KG1 (cell line): ENCODE data around the gene METTL27.
"Not testable (repeated sequence)": the region's sequence is repeated elsewhere in the genome, so short reads cannot be mapped to it uniquely, and the experiment has no call there.

Experiments used
- DNase-seq: peaks from one replicate; lab custom pipeline; 2025; lab: John Stamatoyannopoulos, UW

Gene METTL27

GRCh38 chr7:73842067-73842976 lies at the start of gene METTL27:
Gene METTL27, minus strand, starts transcription at chr7:73842516. Its CDS starts 376 bp downstream, at chr7:73842140.
- peak; percentile 89 for DNase-seq

GRCh38 chr7:73891178-73891885 lies 49.0 kb upstream of the METTL27 start:
- no peak for DNase-seq

- no peak for DNase-seq
Measured at GRCh38 chr7:73890555-73891147, 48.3 kb upstream of the METTL27 start.

- DNase-seq: no peak
Measured at GRCh38 chr7:73888959-73889358, 46.6 kb upstream of the METTL27 start.

GRCh38 chr7:73887762-73888161 lies 45.4 kb upstream of the METTL27 start:
- no peak for DNase-seq

- no peak for DNase-seq
Measured at GRCh38 chr7:73885975-73886798, 43.9 kb upstream of the METTL27 start.

- no peak for DNase-seq
Measured at GRCh38 chr7:73885433-73885974, 43.2 kb upstream of the METTL27 start.

GRCh38 chr7:73884867-73885422 lies 42.6 kb upstream of the METTL27 start:
- not testable (repeated sequence) for DNase-seq

GRCh38 chr7:73882047-73882402 lies 39.7 kb upstream of the METTL27 start:
- no peak for DNase-seq

GRCh38 chr7:73881352-73882046 lies 39.2 kb upstream of the METTL27 start:
- no peak for DNase-seq

GRCh38 chr7:73880755-73881328 lies 38.5 kb upstream of the METTL27 start:
- no peak for DNase-seq

- no peak for DNase-seq
Measured at GRCh38 chr7:73879977-73880681, 37.8 kb upstream of the METTL27 start.

GRCh38 chr7:73876973-73877372 lies 34.7 kb upstream of the METTL27 start:
- no peak for DNase-seq

GRCh38 chr7:73876361-73876760 lies 34.0 kb upstream of the METTL27 start:
- DNase-seq: no peak

- no peak for DNase-seq
Measured at GRCh38 chr7:73872056-73872908, 30.0 kb upstream of the METTL27 start.

- DNase-seq: no peak
Measured at GRCh38 chr7:73871163-73872011, 29.1 kb upstream of the METTL27 start.

- DNase-seq: no peak
Measured at GRCh38 chr7:73870041-73870492, 27.8 kb upstream of the METTL27 start.
